Neuronal stem cell (in vitro differentiated cells): ENCODE data around the gene CHST9. TPM values are rescaled to one million over a fixed set of nuclear protein-coding genes. Genes with fewer than 3 reads are reported as not detected.
"Not testable (repeated sequence)": the region's sequence is repeated elsewhere in the genome, so short reads cannot be mapped to it uniquely, and the experiment has no call there.

Source experiments
- DNase-seq: peaks from one replicate; pipeline ENCODE4 v3.0.0-alpha.2; 2013; ENCODE audit warnings: low spot score
- H2AFZ ChIP-seq: one replicate; pipeline ENCODE4 v1.6.1; 2013; ENCODE audit warnings: mild to moderate bottlenecking, low read length, inconsistent platforms
- H2AK5ac ChIP-seq: 2 replicates; pipeline ENCODE4 v1.6.1; 2013; ENCODE audit warnings: low read depth, mild to moderate bottlenecking, inconsistent platforms, low read length, moderate library complexity, mixed read lengths
- H2BK120ac ChIP-seq: 2 replicates; pipeline ENCODE4 v1.6.1; 2013; ENCODE audit warnings: low read depth, mild to moderate bottlenecking, inconsistent platforms, low read length, moderate library complexity, mixed read lengths
- H2BK12ac ChIP-seq: one replicate; pipeline ENCODE4 v1.6.1; 2013; ENCODE audit warnings: low read length, inconsistent platforms
- H2BK15ac ChIP-seq: 2 replicates; pipeline ENCODE4 v1.6.1; 2013; ENCODE audit warnings: mild to moderate bottlenecking, low read length, inconsistent platforms, mixed read lengths
- H2BK5ac ChIP-seq: one replicate; pipeline ENCODE4 v1.6.1; 2013; ENCODE audit warnings: inconsistent platforms, mild to moderate bottlenecking, low read length, moderate library complexity
- H3K14ac ChIP-seq: one replicate; pipeline ENCODE4 v1.6.1; 2013; ENCODE audit warnings: low read length, inconsistent platforms
- H3K18ac ChIP-seq: 2 replicates; pipeline ENCODE4 v1.6.1; 2013; ENCODE audit warnings: low read length, inconsistent platforms
- H3K23ac ChIP-seq: 2 replicates; pipeline ENCODE4 v1.6.1; 2013; ENCODE audit warnings: low read depth, mild to moderate bottlenecking, mixed read lengths, low read length, inconsistent platforms; ENCODE audit not compliant: poor library complexity
- H3K27ac ChIP-seq: replicated peaks from 3 replicates; pipeline ENCODE4 v1.5.1; 2013; ENCODE audit warnings: low read length, inconsistent platforms
- H3K27me3 ChIP-seq, 3 experiments: 2 replicates each; pipeline ENCODE4 v1.6.1; 2013; ENCODE audit warnings: low read length in 3 of 3, mild to moderate bottlenecking in 2 of 3, inconsistent platforms in 1 of 3, low read depth in 1 of 3, mixed read lengths in 1 of 3, moderate library complexity in 1 of 3; ENCODE audit not compliant: control insufficient read depth in 3 of 3, insufficient read depth in 3 of 3
- H3K36me3 ChIP-seq, 2 donors: replicated peaks in 1 of 2; 2 replicates each; pipeline ENCODE4 v1.6.1; 2013; ENCODE audit warnings: low read length in 2 of 2; ENCODE audit not compliant: control insufficient read depth in 2 of 2, insufficient read depth in 2 of 2
- H3K4ac ChIP-seq: 2 replicates; pipeline ENCODE4 v1.6.1; 2013; ENCODE audit warnings: inconsistent platforms, mild to moderate bottlenecking, low read length, moderate library complexity
- H3K4me1 ChIP-seq, 2 donors: 1 replicate in 1 of 2; 2 replicates in 1 of 2; pipeline ENCODE4 v1.6.1; 2013; ENCODE audit warnings: low read length in 2 of 2, low read depth in 1 of 2; ENCODE audit not compliant: control insufficient read depth in 2 of 2, insufficient read depth in 1 of 2
- H3K4me2 ChIP-seq: one replicate; pipeline ENCODE4 v1.6.1; 2013; ENCODE audit warnings: mild to moderate bottlenecking, low read length, inconsistent platforms; ENCODE audit not compliant: insufficient read depth, poor library complexity, severe bottlenecking
- H3K4me3 ChIP-seq, 2 donors: 2 replicates each; pipeline ENCODE4 v1.5.1; 2013; ENCODE audit warnings: low read length in 2 of 2, mild to moderate bottlenecking in 2 of 2, inconsistent platforms in 1 of 2, moderate library complexity in 1 of 2
- H3K79me1 ChIP-seq: one replicate; pipeline ENCODE4 v1.6.1; 2013; ENCODE audit warnings: low read depth, mild to moderate bottlenecking, inconsistent platforms, low read length, moderate library complexity
- H3K9ac ChIP-seq: one replicate; pipeline ENCODE4 v1.6.1; 2013; ENCODE audit warnings: mild to moderate bottlenecking, low read depth, low read length, inconsistent platforms; ENCODE audit not compliant: poor library complexity
- H3K9me3 ChIP-seq, 2 donors: replicated peaks in 1 of 2; 2 replicates each; pipeline versions ENCODE3 to v1.6.1; 2013; ENCODE audit warnings: low read length in 2 of 2, mild to moderate bottlenecking in 2 of 2, inconsistent platforms in 1 of 2, low read depth in 1 of 2, mixed read lengths in 1 of 2, moderate library complexity in 1 of 2; ENCODE audit not compliant: control insufficient read depth in 2 of 2, insufficient read depth in 1 of 2
- H4K8ac ChIP-seq: one replicate; pipeline ENCODE4 v1.6.1; 2013; ENCODE audit warnings: low read depth, mild to moderate bottlenecking, inconsistent platforms, low read length, moderate library complexity
- H4K91ac ChIP-seq: one replicate; pipeline ENCODE4 v1.6.1; 2013; ENCODE audit warnings: low read length, low read depth, mild to moderate bottlenecking, inconsistent platforms; ENCODE audit not compliant: poor library complexity
- WGBS, 2 donors: extraction: QIAGEN DNeasy Blood & Tissue Kit; methylation state at CpG; one replicate each; pipeline ENCODE4 v1.1.7; 2013; ENCODE audit warnings: missing lambda C conversion rate in 2 of 2, mixed read lengths in 1 of 2; ENCODE audit not compliant: insufficient read length in 2 of 2, insufficient replicate concordance in 1 of 2; ENCODE audit errors: extremely low coverage in 2 of 2; 5-methylcytosine and 5-hydroxymethylcytosine counted together
- polyA plus RNA-seq, 2 experiments: library from polyadenylated mRNA; stranded (reverse); fragments of 200-250 nt; gene quantifications; one replicate each; pipeline ENCODE4 v1.2.3, GENCODE V29; 2013

Gene CHST9
- 0.31 TPM for polyA plus RNA-seq (2013, experiment 1 of 2)
- 0.35 TPM for polyA plus RNA-seq (2013, experiment 2 of 2)

GRCh38 chr18:27185025-27185763, at the start of gene CHST9:
CHST9 (minus strand) TSS chr18:27185308; CDS start chr18:27142809, 42,499 bp downstream.
- Histone ChIP-seq H3K79me1 (no peaks in the 10 kb centered on the region), H2AK5ac (no peak within 1 kb of the TSS), H3K4me2 (peak within 1 kb of the TSS; percentile 93), H3K14ac (no peak within 1 kb of the TSS), H3K36me3 (no peaks in the 10 kb centered on the region), H3K9ac (peak within 1 kb of the TSS; percentile 44), H4K91ac (no peak within 1 kb of the TSS), H4K8ac (no peak within 1 kb of the TSS), H3K23ac (peak within 1 kb of the TSS; percentile 85), H3K4ac (no peak within 1 kb of the TSS), H2BK15ac (peak within 1 kb of the TSS; percentile 15), H2AFZ (peak within 1 kb of the TSS; percentile 92), H2BK5ac (no peak within 1 kb of the TSS), H3K27ac (no peak within 1 kb of the TSS), H3K4me1 (peaks cover 5% of the 10 kb centered on the region in 2 donors), H2BK12ac (no peak within 1 kb of the TSS), H3K27me3 (peaks cover 0 to 81% (median 11%) of the 10 kb centered on the region in 3 experiments), H3K9me3 (no peaks in the 10 kb centered on the region), H2BK120ac (peak within 1 kb of the TSS; percentile 87), H3K4me3 (peak within 1 kb of the TSS; percentile 44 to 85), H3K18ac (peak within 1 kb of the TSS; percentile 94)
- WGBS, 2 donors: no CpG with 5 or more reads among the region's 67 CpGs
- DNase-seq: peak; percentile 15

- not testable (repeated sequence) for H3K4me3 ChIP-seq, H3K4ac ChIP-seq, H2BK12ac ChIP-seq, H2AFZ ChIP-seq, H3K9me3 ChIP-seq, H2BK5ac ChIP-seq, H2BK120ac ChIP-seq, H3K23ac ChIP-seq, H3K4me1 ChIP-seq, DNase-seq, H4K91ac ChIP-seq, H3K14ac ChIP-seq, H2AK5ac ChIP-seq, H3K18ac ChIP-seq, H3K4me2 ChIP-seq, H3K9ac ChIP-seq, H2BK15ac ChIP-seq, H4K8ac ChIP-seq, H3K27me3 ChIP-seq, H3K36me3 ChIP-seq, H3K27ac ChIP-seq, H3K79me1 ChIP-seq
- no CpG with 5 or more reads among the region's 6 CpGs for WGBS, 2 donors
Measured at GRCh38 chr18:27232355-27232754, 47.2 kb upstream of the CHST9 start.

GRCh38 chr18:27231671-27232070, 46.6 kb upstream of the CHST9 start:
- not testable (repeated sequence) for H3K9me3 ChIP-seq, H2BK15ac ChIP-seq, H4K91ac ChIP-seq, H3K4me1 ChIP-seq, H2BK12ac ChIP-seq, H3K36me3 ChIP-seq, H3K4ac ChIP-seq, H2BK120ac ChIP-seq, H3K4me3 ChIP-seq, H3K27me3 ChIP-seq, H3K4me2 ChIP-seq, H4K8ac ChIP-seq, DNase-seq, H3K23ac ChIP-seq, H2AFZ ChIP-seq, H3K14ac ChIP-seq, H2AK5ac ChIP-seq, H2BK5ac ChIP-seq, H3K79me1 ChIP-seq, H3K27ac ChIP-seq, H3K18ac ChIP-seq, H3K9ac ChIP-seq
- WGBS, 2 donors: no CpG with 5 or more reads among the region's 6 CpGs

GRCh38 chr18:27231221-27231620, 46.1 kb upstream of the CHST9 start:
- not testable (repeated sequence) for H3K79me1 ChIP-seq, H2AFZ ChIP-seq, H3K9ac ChIP-seq, H3K27ac ChIP-seq, H3K36me3 ChIP-seq, H3K14ac ChIP-seq, H3K4ac ChIP-seq, H3K18ac ChIP-seq, H3K4me3 ChIP-seq, H2BK12ac ChIP-seq, H4K8ac ChIP-seq, H3K4me1 ChIP-seq, H4K91ac ChIP-seq, H3K4me2 ChIP-seq, DNase-seq, H3K23ac ChIP-seq, H3K9me3 ChIP-seq, H2BK120ac ChIP-seq, H2BK5ac ChIP-seq, H2AK5ac ChIP-seq, H3K27me3 ChIP-seq, H2BK15ac ChIP-seq
- WGBS, 2 donors: no CpG with 5 or more reads among the region's 5 CpGs
